HG02759 (cell line): ENCODE results near the gene CADPS.

Source experiments
- ATAC-seq: cut with Tn5 transposase; IDR thresholded peaks from one replicate; pipeline ENCODE4 v1.9.1; 2021; ENCODE audit warnings: mild to moderate bottlenecking, moderate library complexity; ENCODE audit not compliant: unreplicated experiment

CADPS gene

GRCh38 chr3:62462788-62463187, 412.4 kb downstream of the CADPS start:
- no peak for ATAC-seq

DNA sequence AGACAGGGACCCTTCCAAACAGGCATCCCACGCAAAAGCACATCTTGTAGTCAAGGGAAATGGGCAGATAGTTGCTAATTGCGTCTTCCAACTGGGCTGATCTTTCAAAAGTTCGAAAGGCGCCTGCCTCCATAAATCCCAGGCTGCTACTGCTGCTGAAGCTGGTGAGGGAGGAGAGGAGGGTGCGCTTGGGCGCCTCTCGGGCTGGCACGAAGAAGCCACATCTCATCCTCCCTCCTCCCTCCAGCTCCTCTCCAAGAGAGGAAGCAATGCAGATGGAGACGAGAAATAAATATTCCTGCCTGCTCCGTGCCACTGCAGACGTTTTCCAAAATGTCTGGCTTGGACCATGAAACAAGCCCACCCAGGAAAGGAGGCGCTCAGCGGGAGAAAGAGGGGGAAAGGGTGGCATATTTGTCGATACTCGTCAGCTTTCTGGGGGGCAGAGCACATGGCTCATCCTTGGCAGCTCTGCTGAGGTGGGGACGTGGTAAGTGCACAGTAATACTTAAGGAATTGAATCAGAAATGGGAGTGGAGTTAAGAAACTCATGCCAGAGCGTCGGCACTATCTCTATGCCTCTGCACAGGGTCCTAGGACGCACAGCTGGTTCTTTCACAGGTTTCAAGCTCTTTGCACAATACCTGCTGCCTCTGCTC, 413.0 kb downstream of the CADPS start:
- ATAC-seq = no peak

- no peak for ATAC-seq
Observed at GRCh38 chr3:62454916-62455315, 420.3 kb downstream of the CADPS start.

DNA sequence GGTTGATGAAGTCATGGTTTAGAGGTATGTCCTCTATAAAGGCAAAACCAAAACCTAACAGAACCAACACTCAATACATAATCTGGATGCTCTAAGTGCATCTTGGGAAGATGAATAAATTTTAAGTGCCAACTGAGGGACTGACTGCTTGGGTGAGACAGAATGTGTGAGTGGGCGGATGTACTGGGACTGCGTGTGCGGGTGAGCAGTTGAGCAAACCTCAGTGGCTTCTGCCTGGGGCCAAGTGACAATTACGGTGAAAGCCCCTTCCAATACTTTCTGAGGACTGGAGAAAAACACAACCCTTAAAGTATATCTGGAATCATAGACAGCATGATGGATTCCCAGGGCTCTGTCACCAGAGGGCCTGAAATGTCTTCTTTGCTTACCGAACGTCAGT, 421.8 kb downstream of the CADPS start:
- ATAC-seq = no peak

DNA sequence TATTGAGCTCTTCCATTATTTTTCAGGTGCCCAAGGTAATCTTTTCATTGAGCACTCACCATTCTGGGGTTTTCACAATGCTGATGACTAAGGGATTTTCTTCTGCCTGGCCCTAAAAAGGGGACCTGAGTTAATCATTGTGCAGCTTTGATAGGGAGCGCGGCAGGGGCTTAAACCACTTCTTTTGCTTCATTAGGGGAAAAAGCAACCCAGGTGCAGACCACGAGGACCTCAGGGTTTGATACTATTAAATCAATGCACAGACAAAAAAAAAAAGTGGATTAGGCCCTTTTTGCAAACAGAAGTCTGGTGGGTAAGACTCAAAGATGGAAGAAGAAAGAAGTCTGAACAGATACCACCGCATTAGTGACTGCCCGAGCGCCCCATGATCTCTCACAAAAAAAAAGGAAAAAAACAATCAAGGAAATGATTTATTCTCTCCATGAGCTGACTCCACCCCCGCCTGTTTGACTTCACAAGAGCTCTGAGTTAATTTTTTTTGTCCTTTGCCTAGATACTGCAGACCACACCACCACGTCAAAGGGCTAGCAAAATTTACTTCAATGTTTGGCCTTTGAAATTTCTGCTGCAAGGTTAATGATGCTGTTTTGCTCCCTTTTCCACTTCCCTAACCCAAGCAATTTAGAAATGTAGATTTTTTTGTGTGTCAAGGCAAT, 423.9 kb downstream of the CADPS start:
- ATAC-seq = no peak

GRCh38 chr3:62446337-62446940, 428.8 kb downstream of the CADPS start:
- ATAC-seq = peak; percentile 86

DNA sequence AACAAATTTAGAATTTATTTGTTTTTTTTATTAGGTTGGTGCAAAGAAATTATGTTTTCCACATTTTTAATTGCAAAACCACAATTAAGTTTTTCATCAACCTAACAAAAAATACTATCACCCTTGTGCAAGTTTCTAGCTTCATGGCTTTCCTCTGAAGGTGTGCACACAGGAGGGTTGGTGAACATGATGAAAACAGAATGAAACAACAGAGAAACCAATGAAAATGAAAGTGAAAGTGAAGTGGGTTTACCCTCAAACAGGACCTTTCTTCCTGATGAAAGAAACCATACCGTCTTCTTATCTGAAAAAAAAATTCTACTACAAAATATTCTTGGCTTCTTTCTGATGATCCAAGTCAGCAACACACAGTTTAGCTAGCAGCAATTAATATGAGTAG, 429.9 kb downstream of the CADPS start:
- no peak for ATAC-seq

- ATAC-seq = no peak
Observed at GRCh38 chr3:62439978-62440377, 435.2 kb downstream of the CADPS start.

- ATAC-seq = no peak
Observed at GRCh38 chr3:62439176-62439813, 435.9 kb downstream of the CADPS start.

- ATAC-seq = no peak
Observed at GRCh38 chr3:62436785-62437184, 438.4 kb downstream of the CADPS start.

DNA sequence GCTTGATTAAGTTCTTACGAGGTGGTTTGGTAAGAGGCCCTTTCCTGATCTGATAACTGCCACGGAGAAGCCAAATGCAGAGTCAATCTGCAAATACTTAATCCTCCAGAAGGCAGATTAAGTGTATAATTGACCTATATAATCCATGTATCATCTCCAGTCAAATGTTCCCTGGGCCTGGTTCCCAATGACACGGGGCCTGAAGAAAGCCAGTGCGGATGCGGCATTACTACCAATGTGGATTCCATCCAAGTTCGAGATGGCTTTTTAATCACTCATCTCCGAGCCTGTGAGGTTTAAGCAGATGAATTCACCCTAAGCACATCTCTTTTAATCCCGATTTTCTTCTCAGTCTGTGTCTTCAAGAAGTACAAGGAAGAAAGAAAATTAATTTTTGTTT, 441.8 kb downstream of the CADPS start:
- no peak for ATAC-seq

DNA sequence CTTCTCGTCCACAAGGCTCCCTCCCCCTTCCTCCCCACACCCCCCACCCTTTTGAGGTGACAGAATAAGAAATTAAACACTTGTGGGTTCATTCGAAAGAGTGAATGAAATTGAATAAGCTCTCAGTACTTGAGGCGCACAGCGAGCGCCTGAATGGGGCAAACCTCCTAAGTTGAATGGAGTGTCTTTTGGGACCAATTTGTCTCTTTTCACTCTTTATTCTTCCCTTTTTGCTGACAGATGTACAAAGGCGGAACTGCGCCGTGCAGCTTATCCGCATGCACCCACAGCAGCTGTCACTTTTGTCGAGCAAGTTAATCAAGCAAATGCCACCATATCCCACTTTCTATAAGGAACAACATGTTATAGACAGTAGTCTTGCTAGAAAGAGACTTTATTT, 454.0 kb downstream of the CADPS start:
- ATAC-seq = no peak

GRCh38 chr3:62416144-62416543, 459.1 kb downstream of the CADPS start:
- ATAC-seq = no peak

GRCh38 chr3:62415312-62415801, 459.9 kb downstream of the CADPS start:
- ATAC-seq = no peak

DNA sequence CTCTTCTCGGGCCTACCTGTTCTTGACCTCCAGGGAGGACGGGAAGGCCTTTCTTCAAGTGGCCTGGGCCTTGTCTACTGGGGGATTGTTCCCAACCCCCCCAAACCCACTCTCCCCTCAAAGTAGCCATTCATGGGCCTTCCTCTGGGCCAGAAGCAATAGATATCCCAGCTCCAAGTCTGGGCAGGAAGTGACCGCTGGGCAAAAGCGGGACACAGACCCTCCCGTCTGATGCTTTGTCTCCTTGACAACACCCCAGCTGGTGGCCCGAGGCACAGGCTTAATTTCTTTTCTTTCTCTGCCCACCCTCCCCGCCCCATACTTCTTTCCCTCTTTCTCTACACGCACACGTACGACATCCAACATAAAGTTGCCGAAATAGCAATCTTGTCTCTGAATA, 460.4 kb downstream of the CADPS start:
- no peak for ATAC-seq

GRCh38 chr3:62413687-62414086, 461.5 kb downstream of the CADPS start:
- ATAC-seq = no peak

DNA sequence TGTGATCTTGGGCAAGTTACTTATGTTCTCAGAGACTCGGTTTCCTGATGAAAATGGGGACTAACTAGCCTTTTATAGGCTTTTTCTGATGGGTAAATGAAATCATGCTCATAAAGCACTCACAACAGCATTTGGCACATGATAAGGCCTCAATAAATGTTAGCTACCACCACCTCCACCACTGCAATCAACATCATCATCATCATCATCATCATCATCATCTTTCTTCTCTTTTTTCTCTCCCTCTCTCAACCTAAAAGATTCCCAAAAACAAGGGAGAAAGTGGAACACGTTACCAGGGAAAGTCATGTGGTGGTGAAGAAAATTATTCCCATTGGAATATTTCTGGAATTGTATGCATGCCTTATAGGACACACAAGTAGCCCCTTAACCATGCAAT, 468.3 kb downstream of the CADPS start:
- no peak for ATAC-seq

- no peak for ATAC-seq
Observed at GRCh38 chr3:62405566-62405965, 469.6 kb downstream of the CADPS start.

GRCh38 chr3:62405135-62405534, 470.1 kb downstream of the CADPS start:
- no peak for ATAC-seq

GRCh38 chr3:62404321-62404720, 470.9 kb downstream of the CADPS start:
- ATAC-seq = no peak

GRCh38 chr3:62403765-62404164, 471.5 kb downstream of the CADPS start:
- ATAC-seq = no peak
